ENCODE measurements around the gene DAPK3. TPM values are rescaled to one million over a fixed set of nuclear protein-coding genes. Genes with fewer than 3 reads are reported as not detected.

Gene DAPK3
- total RNA-seq, 4 donors from 2014 or later = 54.6 to 89.0 (median 82.3) TPM

DNA sequence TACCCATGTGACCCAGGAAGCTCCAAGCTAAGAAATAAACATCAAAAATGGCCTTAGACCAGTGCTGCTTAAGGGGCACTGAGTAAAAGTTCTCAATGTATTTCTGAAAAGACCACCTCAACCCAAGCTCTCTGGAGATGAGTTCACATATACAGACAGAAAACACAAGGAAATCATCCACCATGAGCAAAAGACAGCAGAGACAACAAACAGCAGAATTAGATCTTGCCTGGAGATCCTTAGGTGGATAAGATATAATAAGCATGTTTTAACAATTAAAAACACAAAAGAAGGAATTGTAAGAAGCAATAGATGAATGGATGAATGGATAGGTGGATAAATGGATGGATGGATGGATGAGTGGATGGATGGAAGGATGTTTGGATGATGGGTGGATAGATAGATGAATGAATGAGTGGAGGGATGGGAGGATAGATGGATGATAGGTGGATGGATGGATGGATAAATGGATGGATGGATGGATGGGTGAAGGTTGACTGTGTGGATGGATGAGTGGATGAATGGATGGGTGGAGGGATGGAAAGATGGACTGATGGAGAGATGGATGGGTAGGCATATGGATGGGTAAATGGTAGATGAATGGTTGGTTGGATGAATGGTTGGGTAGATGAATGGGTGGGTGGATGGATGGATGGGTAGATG lies 47.7 kb downstream of the DAPK3 start:
- Histone ChIP-seq H3K27ac (no peak overlapping the region), H3K27me3 (no peaks in the 10 kb centered on the region), H3K36me3 (no peaks in the 10 kb centered on the region), H3K9me3 (no peaks in the 10 kb centered on the region), H3K4me1 (no peaks in the 10 kb centered on the region), H3K4me3 (no peak overlapping the region)
- no peak for DNase-seq
- intact Hi-C loops (cut with DNase I; ENCODE audit: low total_unique reads) (no loop called here), in situ Hi-C loops (cut with MboI; ENCODE audit: low pct_ligation_motif_present in 1 of 4, low pct_unique_long_range_greater_than_20kb in 1 of 4, low sequenced_read_pairs in 3 of 4) (loop anchor here in 1 of 4 donors (25.0 kb wide), 1 partner anchor 661 kb away; no protein-coding TSS in a partner anchor)
- no peak for TF ChIP-seq POLR2A (IDR thresholded peaks at IDR 0.05)
- TF ChIP-seq POLR2AphosphoS5 (IDR thresholded peaks at IDR 0.05) = no peak
- TF ChIP-seq, protein P1, sequence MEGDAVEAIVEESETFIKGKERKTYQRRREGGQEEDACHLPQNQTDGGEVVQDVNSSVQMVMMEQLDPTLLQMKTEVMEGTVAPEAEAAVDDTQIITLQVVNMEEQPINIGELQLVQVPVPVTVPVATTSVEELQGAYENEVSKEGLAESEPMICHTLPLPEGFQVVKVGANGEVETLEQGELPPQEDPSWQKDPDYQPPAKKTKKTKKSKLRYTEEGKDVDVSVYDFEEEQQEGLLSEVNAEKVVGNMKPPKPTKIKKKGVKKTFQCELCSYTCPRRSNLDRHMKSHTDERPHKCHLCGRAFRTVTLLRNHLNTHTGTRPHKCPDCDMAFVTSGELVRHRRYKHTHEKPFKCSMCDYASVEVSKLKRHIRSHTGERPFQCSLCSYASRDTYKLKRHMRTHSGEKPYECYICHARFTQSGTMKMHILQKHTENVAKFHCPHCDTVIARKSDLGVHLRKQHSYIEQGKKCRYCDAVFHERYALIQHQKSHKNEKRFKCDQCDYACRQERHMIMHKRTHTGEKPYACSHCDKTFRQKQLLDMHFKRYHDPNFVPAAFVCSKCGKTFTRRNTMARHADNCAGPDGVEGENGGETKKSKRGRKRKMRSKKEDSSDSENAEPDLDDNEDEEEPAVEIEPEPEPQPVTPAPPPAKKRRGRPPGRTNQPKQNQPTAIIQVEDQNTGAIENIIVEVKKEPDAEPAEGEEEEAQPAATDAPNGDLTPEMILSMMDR (IDR thresholded peaks at IDR 0.05) = no peak
- TF ChIP-seq EP300 (IDR thresholded peaks at IDR 0.05; ENCODE audit: low read depth) = no peak

DNA sequence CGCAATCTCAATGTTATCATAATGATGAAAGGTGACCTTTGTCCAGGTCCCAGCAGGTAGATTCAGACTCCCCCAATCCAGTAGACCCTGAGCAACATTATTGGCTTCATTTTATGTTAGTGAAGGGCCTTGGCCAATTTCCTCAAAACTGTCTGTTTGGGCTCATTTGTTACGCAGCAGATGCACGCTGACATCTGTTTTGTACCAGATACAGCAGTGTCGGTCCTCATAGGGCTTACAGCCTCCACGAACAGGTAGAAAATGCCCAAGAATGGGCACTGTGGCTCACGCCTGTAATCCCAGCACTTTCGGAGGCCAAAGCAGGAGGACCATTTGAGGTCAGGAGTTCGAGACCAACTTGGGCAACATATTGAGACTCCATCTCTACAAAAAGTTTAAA lies 51.1 kb downstream of the DAPK3 start:
- no peaks in the 10 kb centered on the region for H3K36me3 ChIP-seq
- H3K27ac ChIP-seq = no peak overlapping the region
- H3K27me3 ChIP-seq = no peaks in the 10 kb centered on the region
- DNase-seq = no peak
- in situ Hi-C loops (cut with MboI; ENCODE audit: low pct_ligation_motif_present in 1 of 4, low pct_unique_long_range_greater_than_20kb in 1 of 4, low sequenced_read_pairs in 3 of 4) (loop anchor here in 1 of 4 donors (25.0 kb wide), 1 partner anchor 657 kb away; no protein-coding TSS in a partner anchor), intact Hi-C loops (cut with DNase I; ENCODE audit: low total_unique reads) (no loop called here)
- WGBS, 2 donors (ENCODE audit: low coverage in 1 of 2) = 95 to 100% methylated on average over 1 to 8 of the region's 8 CpGs
- H3K4me1 ChIP-seq = no peaks in the 10 kb centered on the region
- no peak overlapping the region for H3K4me3 ChIP-seq
- H3K9me3 ChIP-seq = no peaks in the 10 kb centered on the region
- TF ChIP-seq POLR2A (IDR thresholded peaks at IDR 0.05) (no peak), EP300 (IDR thresholded peaks at IDR 0.05; ENCODE audit: low read depth) (no peak), POLR2AphosphoS5 (IDR thresholded peaks at IDR 0.05) (no peak)
- TF ChIP-seq, protein P1 (IDR thresholded peaks at IDR 0.05) = no peak

DNA sequence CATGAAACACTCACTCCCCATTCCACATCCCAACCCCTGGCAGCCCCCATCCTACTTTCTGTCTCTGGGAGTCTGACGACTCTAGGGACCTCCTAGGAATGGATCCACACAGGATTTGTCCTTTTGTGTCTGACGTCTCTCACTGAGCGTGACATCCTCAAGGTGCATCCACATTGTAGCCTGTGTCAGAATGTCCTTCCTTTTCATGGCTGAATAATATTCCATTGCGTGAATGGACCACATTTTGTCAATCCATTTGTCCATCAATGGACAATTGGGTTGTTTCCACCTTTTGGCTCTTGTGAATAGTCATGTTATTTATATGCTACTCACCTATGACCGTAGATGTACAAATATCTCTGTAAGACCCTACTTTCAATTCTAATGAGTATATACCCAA lies 54.9 kb downstream of the DAPK3 start:
- 87 to 90% methylated on average over 5 of the region's 5 CpGs for WGBS, 2 donors (ENCODE audit: low coverage in 1 of 2)
- H3K4me1 ChIP-seq = no peaks in the 10 kb centered on the region
- intact Hi-C loops (cut with DNase I; ENCODE audit: low total_unique reads) = no loop called here
- no peak overlapping the region for H3K27ac ChIP-seq
- no peak for DNase-seq
- no peaks in the 10 kb centered on the region for H3K9me3 ChIP-seq
- H3K36me3 ChIP-seq = no peaks in the 10 kb centered on the region
- H3K27me3 ChIP-seq = no peaks in the 10 kb centered on the region
- TF ChIP-seq, protein P1 (IDR thresholded peaks at IDR 0.05) = no peak
- no peak for TF ChIP-seq EP300 (IDR thresholded peaks at IDR 0.05; ENCODE audit: low read depth)
- H3K4me3 ChIP-seq = no peak overlapping the region
- in situ Hi-C loops (cut with MboI; ENCODE audit: low pct_ligation_motif_present in 1 of 4, low pct_unique_long_range_greater_than_20kb in 1 of 4, low sequenced_read_pairs in 3 of 4) = loop anchor here in 1 of 4 donors (25.0 kb wide), 1 partner anchor 654 kb away; no protein-coding TSS in a partner anchor

DNA sequence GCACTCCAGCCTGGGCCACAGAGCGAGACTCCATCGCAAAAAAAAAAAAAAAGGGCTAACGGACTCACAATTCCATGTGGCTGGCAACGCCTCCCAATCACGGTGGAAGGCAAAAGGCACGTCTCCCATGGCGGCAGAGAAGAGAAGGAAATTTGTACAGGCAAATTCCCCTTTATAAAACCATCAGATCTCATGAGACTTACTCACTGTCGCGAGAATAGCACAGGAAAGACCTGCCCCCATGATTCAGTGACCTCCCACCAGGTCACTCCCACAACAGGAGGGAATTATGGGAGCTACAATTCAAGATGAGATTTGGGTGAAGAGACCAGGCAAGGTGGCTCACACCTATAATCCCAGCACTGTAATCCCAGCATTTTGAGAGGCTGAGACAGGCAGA lies 56.7 kb downstream of the DAPK3 start:
- H3K4me3 ChIP-seq = no peak overlapping the region
- H3K4me1 ChIP-seq = no peaks in the 10 kb centered on the region
- peaks cover 3 to 6% of the 10 kb centered on the region in 2 donors for H3K9me3 ChIP-seq
- H3K27me3 ChIP-seq = no peaks in the 10 kb centered on the region
- no peak for DNase-seq
- WGBS, 2 donors (ENCODE audit: low coverage in 1 of 2) = 70 to 74% methylated on average over 7 to 9 of the region's 9 CpGs
- in situ Hi-C loops (cut with MboI; ENCODE audit: low pct_ligation_motif_present in 1 of 4, low pct_unique_long_range_greater_than_20kb in 1 of 4, low sequenced_read_pairs in 3 of 4) (loop anchor here in 1 of 4 donors (25.0 kb wide), 1 partner anchor 652 kb away; no protein-coding TSS in a partner anchor), intact Hi-C loops (cut with DNase I; ENCODE audit: low total_unique reads) (no loop called here)
- no peak overlapping the region for H3K27ac ChIP-seq
- no peaks in the 10 kb centered on the region for H3K36me3 ChIP-seq
- TF ChIP-seq, protein P1 (IDR thresholded peaks at IDR 0.05) = no peak
- TF ChIP-seq POLR2AphosphoS5 (IDR thresholded peaks at IDR 0.05) (no peak), POLR2A (IDR thresholded peaks at IDR 0.05) (no peak), EP300 (IDR thresholded peaks at IDR 0.05; ENCODE audit: low read depth) (no peak)

Data from transverse colon (tissue), 4 donors.